Measurements from ENCODE around the gene ITGA1. TPM values are rescaled to one million over a fixed set of nuclear protein-coding genes. Genes with fewer than 3 reads are reported as not detected.

Gene ITGA1
- total and polyA plus RNA-seq, 2 of the 8 experiments (the other 6 are each of a cell fraction or from before 2014, with no cell fraction given), result 2.3 to 9.0 TPM

- H3K56ac ChIP-seq (replicated peaks; ENCODE audit: insufficient read length, low read depth, low read length), result no peak overlapping the region
- H3K18ac ChIP-seq (ENCODE audit: extremely low read depth, low read length), result no peak overlapping the region
- no peaks in the 10 kb centered on the region for H3K36me3 ChIP-seq (ENCODE audit: control insufficient read depth in 2 of 4, insufficient read depth in 4 of 4, low read length in 3 of 4)
- no peak overlapping the region for H2BK12ac ChIP-seq (ENCODE audit: low read depth, low read length)
- no peak overlapping the region for H2AK5ac ChIP-seq (ENCODE audit: low read depth, low read length)
- no peak overlapping the region for H3K4ac ChIP-seq (replicated peaks; ENCODE audit: insufficient read length, low read depth, low read length)
- H3K9ac ChIP-seq (replicated peaks in 1 of 4; ENCODE audit: extremely low read depth in 1 of 4, low read depth in 3 of 4, low read length in 3 of 4), result no peak overlapping the region
- POLR2A ChIA-PET (ENCODE audit: partially characterized antibody), result no interaction called here
- H3K9me3 ChIP-seq (ENCODE audit: insufficient read depth in 2 of 2, low read depth in 1 of 2, low read length in 1 of 2), result no peaks in the 10 kb centered on the region
- FAIRE-seq (no peak), DNase-seq (ENCODE audit: low read depth in 1 of 2, low spot score in 2 of 2) (no peak)
- no peak overlapping the region for H2BK15ac ChIP-seq (ENCODE audit: low read length)
- no peak overlapping the region for H2AFZ ChIP-seq (ENCODE audit: low read length)
- no peaks in the 10 kb centered on the region for H3K4me1 ChIP-seq (replicated peaks in 1 of 4; ENCODE audit: control insufficient read depth in 3 of 4, insufficient read depth in 4 of 4, low read length in 3 of 4)
- no peak overlapping the region for H3K4me2 ChIP-seq (ENCODE audit: insufficient read depth in 1 of 2, low read depth in 2 of 2, low read length in 2 of 2)
- H3K27me3 ChIP-seq (replicated peaks in 1 of 4; ENCODE audit: control insufficient read depth in 3 of 4, extremely low read depth in 1 of 4, insufficient read depth in 3 of 4, low read length in 3 of 4), result no peaks in the 10 kb centered on the region
- no peak overlapping the region for H3K23ac ChIP-seq (ENCODE audit: insufficient read length)
- CTCF ChIA-PET (ENCODE audit: partially characterized antibody), result interaction anchor here (1.6 to 5.3 kb wide), 10 partner anchors 11 to 164 kb away, joined by 4 to 72 read pairs (median 24); partner anchors contain the start of gene ITGA2
- H3K4me3 ChIP-seq (ENCODE audit: extremely low read depth in 1 of 4, insufficient read depth in 2 of 4, low read depth in 3 of 4, low read length in 4 of 4), result no peak overlapping the region
- H2BK5ac ChIP-seq (ENCODE audit: low read depth, low read length), result no peak overlapping the region
- H4K91ac ChIP-seq (replicated peaks; ENCODE audit: insufficient read length, low read length), result no peak overlapping the region
- WGBS, 2 experiments (ENCODE audit: extremely low coverage in 1 of 2, insufficient coverage in 1 of 2, insufficient read length in 1 of 2, insufficient replicate concordance in 2 of 2, low coverage in 1 of 2, low lambda C conversion rate in 2 of 2, missing lambda C conversion rate in 1 of 2), result 97% methylated on average over 3 of the region's 3 CpGs; no CpG with 5 or more reads in 1 of the 2 experiments
- TF ChIP-seq TAF1 (IDR thresholded peaks at IDR 0.05; ENCODE audit: low read depth, low read length) (no peak), GABPA (IDR thresholded peaks at IDR 0.05; ENCODE audit: borderline replicate concordance, insufficient read depth, low read length) (no peak)
- H2BK120ac ChIP-seq (replicated peaks; ENCODE audit: low read depth, low read length), result no peak overlapping the region
- H4K8ac ChIP-seq (ENCODE audit: extremely low read depth, insufficient read depth, low read length), result no peak overlapping the region
- no peak overlapping the region for H3K14ac ChIP-seq (ENCODE audit: insufficient read length)
- no peak overlapping the region for H3K27ac ChIP-seq (ENCODE audit: low read depth, low read length)
- no peaks in the 10 kb centered on the region for H3K79me2 ChIP-seq (ENCODE audit: control insufficient read depth in 1 of 2, insufficient read depth in 2 of 2, low read length in 2 of 2)
- H2BK20ac ChIP-seq (ENCODE audit: low read length), result no peak overlapping the region
- no peak overlapping the region for H4K5ac ChIP-seq (ENCODE audit: insufficient read length, low read depth, low read length)
- no peaks in the 10 kb centered on the region for H3K79me1 ChIP-seq (ENCODE audit: low read depth, low read length)
- H4K20me1 ChIP-seq (replicated peaks in 1 of 2; ENCODE audit: control insufficient read depth in 1 of 2, insufficient read depth in 2 of 2, low read length in 2 of 2), result no peaks in the 10 kb centered on the region
- H3K23me2 ChIP-seq (ENCODE audit: low read depth, low read length), result no peaks in the 10 kb centered on the region
Measured at GRCh38 chr5:52950686-52951085, 163.0 kb downstream of the ITGA1 start.
